GM18907 (cell line): ENCODE measurements around the gene LRRC8E.
"Not testable (repeated sequence)": the region's sequence is repeated elsewhere in the genome, so short reads cannot be mapped to it uniquely, and the experiment has no call there.

Source experiments
- ATAC-seq: cut with Tn5 transposase; IDR thresholded peaks from one replicate; pipeline ENCODE4 v1.9.1; 2021; ENCODE audit warnings: mild to moderate bottlenecking, moderate library complexity; ENCODE audit not compliant: unreplicated experiment

The LRRC8E gene

DNA sequence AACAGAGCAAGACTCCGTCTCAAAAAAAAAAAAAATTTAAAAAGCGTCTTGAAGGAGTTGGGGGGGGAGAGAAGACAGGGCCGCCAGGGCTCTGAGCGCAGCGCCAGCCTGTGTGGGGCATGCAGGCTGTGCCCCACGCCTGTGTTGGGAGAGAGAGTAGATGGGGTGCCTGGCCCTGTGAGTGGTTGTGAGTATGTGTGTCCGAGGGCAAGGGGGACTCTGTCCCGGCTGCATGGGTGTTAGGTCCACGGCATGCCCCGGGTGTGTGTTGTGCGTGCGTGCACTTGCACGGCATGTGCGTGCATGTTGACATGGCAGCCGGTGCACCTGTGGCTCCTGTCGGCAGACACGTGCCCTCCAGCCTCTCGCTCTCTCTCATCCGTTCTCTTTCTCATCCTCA is 18.8 kb downstream of the LRRC8E start:
- ATAC-seq: no peak

DNA sequence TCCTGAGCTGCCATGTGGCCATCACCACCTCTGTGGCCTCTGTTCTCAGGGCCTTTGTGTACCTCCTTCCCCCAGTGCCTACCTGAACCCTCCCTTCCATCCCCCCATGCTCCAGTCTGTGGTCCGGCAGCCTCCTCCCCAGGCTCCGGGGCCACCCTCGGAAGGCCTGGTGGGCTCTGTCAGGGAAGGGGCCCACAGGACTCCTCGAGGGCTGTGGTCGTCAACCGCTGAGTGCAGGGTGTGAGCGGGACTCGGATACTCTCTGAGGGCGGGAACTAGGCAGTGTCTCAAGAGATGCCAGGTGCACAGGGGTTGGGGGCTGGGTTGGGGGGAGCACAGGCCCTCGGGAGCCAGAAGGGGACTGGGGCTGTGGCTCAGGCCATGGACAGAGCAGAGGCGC is 19.2 kb downstream of the LRRC8E start:
- no peak for ATAC-seq

DNA sequence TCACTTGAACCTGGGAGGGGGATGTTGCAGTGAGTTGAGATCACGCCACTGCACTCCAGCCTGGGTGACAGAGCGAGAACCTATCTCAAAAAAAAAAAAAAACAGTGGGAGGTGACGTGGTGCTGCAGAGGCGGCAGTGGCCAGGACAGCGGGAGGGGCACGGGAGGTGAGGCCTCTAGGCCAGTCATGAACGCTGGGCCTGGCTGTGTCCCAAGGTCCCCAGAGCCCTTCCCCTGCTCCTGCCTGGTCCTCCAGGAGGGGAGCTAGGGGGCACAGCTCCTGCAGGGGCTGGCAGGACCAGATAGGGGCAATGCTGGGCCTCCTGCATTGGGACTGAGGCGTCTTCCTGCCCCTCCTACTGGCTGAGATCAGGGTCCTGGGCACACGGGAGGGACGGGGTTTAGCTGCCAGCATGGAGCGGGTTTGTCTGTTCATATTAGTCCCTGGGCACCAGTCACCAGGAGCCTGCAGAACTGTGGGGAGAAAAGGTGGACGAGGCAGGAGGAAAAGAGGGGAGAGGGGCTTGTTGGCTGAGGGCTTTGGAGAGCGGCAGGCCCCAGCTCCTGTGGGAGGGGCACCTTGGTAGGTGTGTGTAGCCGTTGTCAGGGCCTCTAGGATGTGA is 19.9 kb downstream of the LRRC8E start:
- no peak for ATAC-seq

DNA sequence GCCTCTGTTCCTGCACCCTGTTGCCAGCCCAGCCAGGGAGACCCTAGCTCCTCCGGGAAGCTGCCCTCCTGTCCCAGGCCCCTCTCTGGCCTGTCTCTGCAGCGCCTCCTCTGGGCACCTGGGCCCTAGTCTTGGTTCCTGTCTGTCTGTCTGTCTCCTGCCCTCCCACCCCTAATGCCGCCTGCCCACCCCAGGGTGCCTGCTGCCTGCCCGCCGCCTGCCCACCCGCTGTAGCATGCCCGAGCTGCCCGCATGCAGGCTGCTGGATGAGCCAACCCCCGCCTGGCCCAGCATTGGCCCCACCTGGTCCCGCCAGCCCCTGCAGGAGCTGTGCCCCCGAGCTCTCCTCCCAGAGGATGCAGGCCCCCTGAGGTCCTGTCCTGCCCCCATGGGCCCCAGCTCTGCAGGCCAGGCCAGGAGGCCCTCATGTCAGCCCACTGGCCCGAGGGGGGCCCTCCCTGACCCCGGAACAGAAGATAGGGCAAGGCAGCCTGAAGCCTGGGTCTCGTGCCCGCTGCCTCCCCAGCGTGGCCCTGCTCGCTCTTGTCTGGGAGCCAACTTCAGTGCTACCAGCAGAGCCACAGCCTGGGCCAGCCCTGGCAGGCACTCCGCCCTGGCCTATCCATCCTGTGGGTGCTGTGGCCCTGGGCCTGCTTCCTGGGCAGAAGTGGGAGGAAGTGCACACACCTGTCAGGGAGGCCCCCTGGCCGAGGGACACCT is 20.6 kb downstream of the LRRC8E start:
- ATAC-seq: no peak

DNA sequence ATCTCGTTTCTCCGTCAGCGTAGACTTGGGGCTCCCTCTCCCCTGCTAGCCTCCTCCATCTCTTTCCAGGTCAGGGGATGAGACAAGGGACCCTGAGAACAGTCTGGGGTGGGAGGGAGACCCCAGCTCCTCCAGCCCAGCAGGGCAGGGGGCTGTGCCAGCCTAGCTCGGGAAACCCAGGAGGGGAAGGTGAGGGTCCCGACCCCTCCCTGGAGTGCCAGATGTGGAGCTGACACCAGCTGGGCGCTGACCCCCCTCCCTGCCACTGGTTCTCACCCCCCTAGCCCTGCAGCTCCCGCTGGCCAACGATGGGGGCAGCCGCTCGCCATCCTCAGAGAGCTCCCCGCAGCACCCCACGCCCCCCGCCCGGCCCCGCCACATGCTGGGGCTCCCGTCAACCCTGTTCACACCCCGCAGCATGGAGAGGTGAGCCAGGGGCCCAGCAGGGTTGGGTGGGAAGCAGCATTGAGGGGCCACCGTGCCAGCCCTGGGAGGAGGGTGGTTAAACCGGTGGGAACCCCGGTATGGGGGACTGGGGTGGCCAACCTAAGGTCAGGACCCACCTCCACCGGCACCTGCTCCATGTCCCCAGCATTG is 21.3 kb downstream of the LRRC8E start:
- ATAC-seq: no peak

DNA sequence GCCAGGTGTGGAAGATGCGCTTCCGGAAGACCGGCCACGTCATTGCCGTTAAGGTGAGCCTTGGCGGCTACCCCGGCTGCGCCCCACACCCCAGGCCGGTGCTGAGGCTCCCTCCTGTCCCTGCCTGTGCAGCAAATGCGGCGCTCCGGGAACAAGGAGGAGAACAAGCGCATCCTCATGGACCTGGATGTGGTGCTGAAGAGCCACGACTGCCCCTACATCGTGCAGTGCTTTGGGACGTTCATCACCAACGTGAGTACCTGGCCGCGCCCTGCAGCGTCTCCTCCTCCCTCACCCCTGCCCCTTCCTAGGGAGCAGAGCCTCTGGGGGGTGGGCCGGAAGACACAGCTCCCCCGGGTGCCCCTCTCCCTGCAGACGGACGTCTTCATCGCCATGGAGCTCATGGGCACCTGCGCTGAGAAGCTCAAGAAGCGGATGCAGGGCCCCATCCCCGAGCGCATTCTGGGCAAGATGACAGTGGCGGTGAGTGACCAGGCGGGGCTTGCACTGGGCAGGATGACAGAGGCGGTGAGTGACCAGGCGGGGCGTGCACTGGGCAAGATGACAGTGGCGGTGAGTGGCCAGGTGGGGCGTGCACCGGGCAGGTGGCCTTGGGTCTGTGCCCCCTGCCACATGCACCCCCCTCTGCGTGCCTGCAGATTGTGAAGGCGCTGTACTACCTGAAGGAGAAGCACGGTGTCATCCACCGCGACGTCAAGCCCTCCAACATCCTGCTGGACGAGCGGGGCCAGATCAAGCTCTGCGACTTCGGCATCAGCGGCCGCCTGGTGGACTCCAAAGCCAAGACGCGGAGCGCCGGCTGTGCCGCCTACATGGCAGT is 22.2 kb downstream of the LRRC8E start:
- no peak for ATAC-seq

DNA sequence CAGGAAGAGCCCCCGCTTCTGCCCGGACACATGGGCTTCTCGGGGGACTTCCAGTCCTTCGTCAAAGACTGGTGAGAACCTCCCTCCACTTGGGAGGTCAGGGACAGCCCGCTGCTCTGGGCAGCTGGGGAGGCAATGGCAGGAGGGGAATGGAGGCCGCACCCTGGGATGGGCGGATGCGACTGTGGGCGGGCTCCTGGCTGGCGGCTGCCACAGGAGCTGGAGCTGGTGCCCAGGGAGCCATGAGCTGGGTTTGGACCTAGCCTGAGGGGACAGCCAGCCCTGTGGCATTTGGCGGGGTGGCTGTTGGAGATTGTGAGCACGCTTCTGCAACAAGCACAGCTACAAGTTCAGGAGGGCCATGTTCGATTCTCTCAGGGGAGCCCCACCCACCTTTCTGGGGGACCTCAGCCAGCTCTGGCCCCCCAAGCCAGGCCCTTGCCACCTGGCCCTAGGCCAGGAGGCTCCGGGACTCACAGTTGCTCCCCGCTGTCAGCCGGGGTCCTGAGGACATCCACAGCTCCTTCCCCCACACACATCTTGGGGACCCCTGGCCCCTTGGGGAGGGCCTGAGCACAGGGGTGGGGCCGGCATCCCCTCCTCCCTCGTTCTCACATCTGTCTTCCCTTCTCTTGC is 23.3 kb downstream of the LRRC8E start:
- ATAC-seq: no peak

DNA sequence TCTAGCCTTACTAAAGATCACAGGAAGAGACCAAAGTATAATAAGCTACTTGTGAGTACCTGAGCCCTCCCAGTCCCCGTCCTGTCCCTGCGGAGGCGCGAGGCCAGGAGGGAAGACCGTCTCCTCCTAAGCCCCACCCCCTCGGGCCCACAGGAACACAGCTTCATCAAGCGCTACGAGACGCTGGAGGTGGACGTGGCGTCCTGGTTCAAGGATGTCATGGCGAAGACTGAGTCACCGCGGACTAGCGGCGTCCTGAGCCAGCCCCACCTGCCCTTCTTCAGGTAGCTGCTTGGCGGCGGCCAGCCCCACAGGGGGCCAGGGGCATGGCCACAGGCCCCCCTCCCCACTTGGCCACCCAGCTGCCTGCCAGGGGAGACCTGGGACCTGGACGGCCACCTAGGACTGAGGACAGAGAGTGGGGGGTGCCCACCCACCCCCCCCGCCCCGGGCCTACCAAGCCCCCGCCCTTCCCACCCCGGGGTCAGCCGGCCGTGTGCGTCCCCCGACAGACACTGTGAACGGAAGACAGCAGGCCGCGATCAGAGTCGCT is 23.9 kb downstream of the LRRC8E start:
- no peak for ATAC-seq

DNA sequence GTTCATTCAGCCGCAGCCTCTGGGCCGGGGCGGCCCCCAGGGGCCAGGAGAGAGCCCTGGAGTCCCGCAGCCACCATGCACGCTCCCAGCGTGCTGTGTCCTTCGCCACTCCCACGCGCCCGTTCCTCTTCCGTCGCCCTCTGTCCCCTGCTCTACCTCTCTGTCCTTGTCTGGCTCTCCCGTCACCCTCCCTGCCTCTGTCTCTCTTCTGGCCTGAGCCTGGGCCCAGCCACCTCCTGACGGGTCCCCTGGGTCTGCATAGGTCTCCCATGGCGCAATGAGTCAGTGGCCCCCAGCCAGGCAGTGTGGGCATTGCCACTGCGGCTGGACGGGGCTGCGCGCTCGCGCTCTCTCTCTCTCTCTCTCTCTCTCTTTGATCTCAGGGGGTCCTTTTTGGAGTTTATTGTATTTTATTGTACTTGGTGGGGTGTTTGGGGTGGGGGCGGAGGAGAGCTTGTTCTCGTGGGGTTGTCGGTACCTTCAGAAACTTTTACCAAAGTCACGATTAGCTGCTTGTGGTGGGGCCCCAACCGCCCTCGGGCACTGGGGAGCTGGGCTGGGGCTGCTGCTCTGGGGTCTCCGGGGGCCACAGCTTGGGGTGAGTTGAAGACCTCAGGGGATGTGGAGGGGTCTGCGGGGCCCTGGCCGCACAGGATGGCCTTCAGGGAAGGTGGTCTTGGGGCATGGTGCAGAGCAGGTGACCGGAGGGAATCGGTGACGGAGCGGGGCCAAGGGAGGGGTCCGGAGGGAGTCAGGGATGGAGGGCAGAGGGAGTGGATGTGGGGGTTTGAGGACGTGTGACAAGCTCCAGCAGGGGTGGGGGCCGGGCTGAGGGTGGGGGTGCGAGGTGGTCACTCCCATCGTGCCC is 24.6 kb downstream of the LRRC8E start:
- no peak for ATAC-seq

DNA sequence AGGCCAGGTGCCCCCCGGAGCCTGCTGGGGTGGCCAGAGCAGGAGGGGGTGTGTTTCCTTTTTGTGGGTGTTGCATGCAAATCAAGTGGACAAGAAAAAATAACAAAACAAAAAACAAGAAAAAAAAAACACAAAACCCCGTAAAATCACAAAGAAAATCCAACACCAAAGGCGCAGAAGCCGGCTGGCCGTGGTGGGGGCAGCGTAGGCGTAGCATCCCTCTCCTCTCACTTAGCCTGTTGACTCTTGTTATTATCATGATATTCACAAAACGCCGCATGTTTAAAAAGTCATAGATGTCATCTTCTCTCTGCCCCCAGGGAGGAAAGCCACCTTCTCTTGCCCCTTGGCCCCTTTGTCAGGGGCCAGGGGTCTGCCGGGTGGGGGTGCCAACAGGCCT is 25.3 kb downstream of the LRRC8E start:
- no peak for ATAC-seq

DNA sequence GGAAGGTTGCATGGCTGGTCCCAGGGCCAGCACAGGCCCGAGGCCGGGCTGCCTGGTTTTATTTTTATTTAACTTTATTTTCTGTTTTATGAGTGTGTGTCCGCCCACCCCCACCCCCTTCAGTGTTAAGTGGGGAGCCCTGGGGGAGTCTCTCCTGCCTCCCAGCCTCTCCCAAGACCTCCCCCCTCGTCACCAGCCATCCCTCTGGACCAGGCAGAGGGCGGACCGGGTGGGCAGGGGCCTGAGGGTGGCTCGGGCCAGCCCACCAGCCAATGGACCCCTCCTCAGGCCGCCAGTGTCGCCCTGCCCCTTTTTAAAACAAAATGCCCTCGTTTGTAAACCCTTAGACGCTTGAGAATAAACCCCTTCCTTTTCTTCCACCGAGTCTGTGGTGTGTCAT is 25.8 kb downstream of the LRRC8E start:
- no peak for ATAC-seq

DNA sequence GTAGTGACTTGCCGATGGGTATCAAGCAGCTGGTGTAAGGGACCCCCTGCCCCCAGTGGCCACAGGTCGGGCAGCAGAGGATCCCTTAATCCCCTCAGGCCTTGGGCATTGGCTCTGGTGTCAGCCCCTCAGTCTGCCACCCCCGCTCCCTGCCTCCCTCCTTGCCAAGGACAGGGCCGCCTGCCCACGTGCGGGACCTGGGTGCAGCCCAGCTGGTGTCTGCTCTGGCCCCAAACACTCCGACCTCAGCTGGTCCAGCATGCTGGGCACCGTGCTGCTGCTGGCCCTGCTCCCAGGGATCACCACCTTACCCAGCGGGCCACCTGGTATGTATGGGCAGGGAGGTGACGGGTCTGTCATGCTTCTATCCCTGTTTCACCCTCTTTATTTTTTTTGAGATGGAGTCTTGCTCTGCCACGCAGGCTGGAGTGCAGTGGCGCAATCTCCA is 26.3 kb downstream of the LRRC8E start, which contains the start of gene TGFBR3L:
TSS of gene TGFBR3L (plus strand) at position 233 of the 448 bp plus-strand sequence.
- ATAC-seq: no peak

DNA sequence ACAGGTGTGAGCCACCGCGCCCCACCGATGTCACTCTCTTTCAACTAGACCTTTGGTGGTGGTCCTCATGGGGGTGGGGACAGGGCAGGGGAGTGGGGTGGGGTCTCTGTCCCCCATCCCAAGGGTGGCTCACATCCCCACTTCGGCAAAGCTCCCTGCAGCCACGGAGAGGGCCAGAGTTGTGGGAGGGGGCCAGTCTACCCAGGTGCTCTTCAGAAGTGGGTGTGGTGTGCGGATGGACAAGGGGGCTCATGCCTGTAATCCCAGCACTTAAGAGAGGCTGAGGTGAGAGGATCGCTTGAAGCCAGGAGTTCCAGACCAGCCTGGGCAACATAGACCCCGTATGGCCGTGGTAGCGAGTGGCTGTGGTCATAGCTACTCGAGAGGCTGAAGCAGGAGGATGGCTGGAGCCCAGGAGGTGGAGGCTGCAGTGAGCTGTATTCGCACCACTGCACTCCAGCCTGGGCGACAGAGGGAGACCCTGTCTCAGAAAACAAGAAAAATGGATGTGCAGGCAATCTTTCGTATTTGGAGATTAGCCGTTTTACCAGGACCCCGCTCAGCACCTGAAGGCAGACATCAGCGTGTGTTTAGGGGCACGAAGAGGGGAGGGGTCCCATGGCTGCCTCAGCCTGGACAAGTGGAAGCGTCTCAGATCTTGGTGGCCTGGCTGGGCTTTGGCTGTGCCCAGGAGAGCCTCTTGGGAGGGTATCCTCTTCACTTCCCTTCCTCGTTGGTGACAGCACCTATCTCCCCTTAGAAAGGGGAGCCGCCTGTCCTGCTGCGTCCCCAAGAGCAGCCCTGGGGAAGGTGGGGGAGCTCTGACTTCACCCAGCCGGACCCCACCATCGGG is 27.2 kb downstream of the LRRC8E start:
- no peak for ATAC-seq

DNA sequence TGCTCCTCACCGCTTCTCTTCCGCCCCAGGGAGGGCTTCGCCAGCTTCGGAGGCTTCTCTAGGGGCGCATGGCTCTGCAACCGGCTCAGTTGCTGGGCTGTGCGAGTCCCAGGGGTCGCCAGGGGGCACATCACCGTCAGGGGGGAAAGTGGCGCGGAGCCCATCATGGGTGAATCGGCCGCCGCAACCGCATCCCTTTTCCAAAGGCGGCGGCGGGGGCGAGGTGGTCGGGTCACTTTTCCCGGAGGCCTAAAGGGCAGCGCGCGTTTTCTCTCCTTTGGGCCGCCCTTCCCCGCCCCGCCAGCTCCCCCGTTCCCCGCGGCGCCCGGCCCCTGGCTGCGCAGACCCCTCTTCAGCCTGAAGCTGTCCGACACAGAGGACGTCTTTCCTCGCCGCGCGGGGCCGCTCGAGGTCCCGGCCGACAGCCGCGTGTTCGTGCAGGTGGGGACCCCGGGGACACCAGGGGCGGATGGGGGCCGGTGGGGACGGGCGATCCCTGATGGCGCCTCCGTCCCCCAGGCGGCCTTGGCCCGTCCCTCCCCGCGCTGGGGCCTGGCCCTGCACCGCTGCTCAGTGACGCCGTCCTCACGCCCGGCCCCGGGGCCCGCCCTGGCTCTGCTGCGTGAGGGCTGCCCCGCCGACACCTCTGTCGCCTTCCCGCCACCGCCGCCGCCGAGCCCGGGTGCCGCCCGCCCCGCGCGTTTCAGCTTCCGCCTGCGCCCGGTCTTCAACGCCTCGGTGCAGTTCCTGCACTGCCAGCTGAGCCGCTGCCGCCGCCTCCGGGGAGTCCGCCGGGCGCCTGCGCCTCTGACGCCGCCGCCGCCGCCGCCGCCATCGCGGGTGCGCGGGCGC is 28.0 kb downstream of the LRRC8E start:
- ATAC-seq: no peak

DNA sequence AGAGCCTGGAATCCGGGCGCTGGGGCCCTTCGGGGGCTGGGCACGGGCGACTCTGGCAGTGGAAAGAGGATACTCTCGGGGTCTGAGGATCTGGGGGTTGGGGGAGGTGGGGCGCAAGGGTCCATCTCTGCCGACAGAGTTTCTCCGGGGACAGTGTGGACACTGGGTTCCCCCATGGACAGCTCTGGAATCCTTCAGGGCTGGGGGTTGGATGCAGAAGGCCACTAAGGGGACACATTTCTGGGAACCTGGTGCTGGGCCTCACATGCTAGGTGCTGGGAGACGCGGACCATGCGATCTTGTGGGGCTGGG is 28.6 kb downstream of the LRRC8E start:
- no peak for ATAC-seq

DNA sequence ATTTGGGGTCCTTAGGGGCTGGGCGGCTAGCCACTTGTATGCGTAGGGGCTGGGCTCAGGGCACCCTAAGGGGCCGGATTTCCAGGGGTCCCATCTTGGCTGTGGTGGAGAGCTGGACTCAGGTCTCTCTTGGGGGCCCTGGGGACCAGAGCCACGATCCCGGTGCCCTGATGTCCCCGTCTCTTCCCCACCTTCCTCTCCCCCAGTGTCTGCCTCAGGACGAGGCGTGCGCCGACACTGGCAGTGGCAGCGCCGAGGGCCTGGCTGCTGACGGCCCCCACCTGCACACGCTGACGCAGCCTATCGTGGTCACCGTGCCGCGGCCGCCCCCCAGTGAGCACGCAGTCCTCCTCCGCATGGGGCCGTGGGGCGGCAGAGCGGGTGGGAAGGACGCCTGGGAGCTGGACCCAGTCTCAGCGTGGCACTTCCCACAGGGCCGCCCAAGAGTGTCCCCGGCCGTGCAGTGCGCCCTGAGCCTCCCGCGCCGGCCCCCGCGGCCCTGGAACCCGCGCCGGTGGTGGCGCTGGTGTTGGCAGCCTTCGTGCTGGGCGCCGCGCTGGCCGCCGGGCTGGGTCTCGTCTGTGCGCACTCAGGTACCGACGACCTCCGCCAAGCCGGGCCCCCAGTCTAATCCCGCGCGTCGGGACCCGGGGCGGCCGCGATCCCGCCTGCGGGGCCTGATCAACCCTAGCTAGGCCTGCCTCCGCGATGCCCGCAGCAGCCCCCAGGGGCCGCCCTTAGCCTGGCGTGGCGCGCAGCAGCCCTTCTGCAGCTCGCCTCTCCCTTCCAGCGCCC is 29.2 kb downstream of the LRRC8E start:
- peak; percentile 21 for ATAC-seq

DNA sequence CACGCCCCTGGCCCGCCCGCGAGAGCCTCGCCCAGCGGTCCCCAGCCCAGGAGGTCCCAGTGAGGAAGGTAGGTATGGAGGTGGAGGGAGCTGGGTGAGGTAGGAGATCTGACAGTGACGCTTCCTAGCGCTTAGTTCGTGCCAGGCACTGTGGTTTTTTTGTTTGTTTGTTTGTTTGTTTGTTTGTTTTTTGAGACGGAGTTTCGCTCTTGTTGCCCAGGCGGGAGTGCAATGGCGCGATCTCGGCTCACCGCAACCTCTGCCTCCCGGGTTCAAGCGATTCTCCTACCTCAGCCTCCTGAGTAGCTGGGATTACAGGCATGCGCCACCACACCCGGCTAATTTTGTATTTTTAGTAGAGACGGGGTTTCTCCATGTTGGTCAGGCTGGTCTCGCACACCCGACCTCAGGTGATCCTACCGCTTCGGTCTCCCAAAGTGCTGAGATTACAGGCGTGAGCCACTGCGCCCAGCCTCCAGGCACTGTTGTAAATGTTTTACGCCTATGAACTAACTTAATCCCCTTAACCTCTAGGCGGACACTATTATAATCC is 29.8 kb downstream of the LRRC8E start:
- ATAC-seq: not testable (repeated sequence)
